Activated T-helper 17 cell treated with anti-CD3 and anti-CD28 coated beads, Interleukin-2, amount 50 U/mL, for 72 hours (primary cell): Measurements from ENCODE around the gene DPP6. TPM values are rescaled to one million over a fixed set of nuclear protein-coding genes. Genes with fewer than 3 reads are reported as not detected.

Experiments used
- ATAC-seq: fragments of 150-1000 bp; cut with Tn5 transposase; replicated peaks from 2 replicates; pipeline ENCODE4 v1.10.0; 2021; ENCODE audit warnings: mild to moderate bottlenecking, moderate library complexity
- H3K27ac Mint-ChIP-seq: one replicate; pipeline ENCODE4 v1.8.0; 2022; ENCODE audit warnings: mixed read lengths
- H3K27me3 Mint-ChIP-seq: one replicate; pipeline ENCODE4 v1.8.0; 2022; ENCODE audit warnings: mixed read lengths
- H3K36me3 Mint-ChIP-seq: one replicate; pipeline ENCODE4 v1.8.0; 2022; ENCODE audit warnings: low read depth, mild to moderate bottlenecking, mixed read lengths
- H3K4me1 Mint-ChIP-seq: one replicate; pipeline ENCODE4 v1.8.0; 2022; ENCODE audit warnings: mixed read lengths
- H3K4me3 Mint-ChIP-seq: one replicate; pipeline ENCODE4 v1.8.0; 2022; ENCODE audit warnings: mild to moderate bottlenecking, mixed read lengths
- H3K9me3 Mint-ChIP-seq: one replicate; pipeline ENCODE4 v1.8.0; 2022; ENCODE audit warnings: mixed read lengths
- total RNA-seq, 2 donors: library from RNA; stranded (reverse); gene quantifications; one replicate each; pipeline ENCODE4 v1.2.3, GENCODE V29; 2022

DPP6 gene
- total RNA-seq, 2 donors from 2014 or later, result not detected

DNA sequence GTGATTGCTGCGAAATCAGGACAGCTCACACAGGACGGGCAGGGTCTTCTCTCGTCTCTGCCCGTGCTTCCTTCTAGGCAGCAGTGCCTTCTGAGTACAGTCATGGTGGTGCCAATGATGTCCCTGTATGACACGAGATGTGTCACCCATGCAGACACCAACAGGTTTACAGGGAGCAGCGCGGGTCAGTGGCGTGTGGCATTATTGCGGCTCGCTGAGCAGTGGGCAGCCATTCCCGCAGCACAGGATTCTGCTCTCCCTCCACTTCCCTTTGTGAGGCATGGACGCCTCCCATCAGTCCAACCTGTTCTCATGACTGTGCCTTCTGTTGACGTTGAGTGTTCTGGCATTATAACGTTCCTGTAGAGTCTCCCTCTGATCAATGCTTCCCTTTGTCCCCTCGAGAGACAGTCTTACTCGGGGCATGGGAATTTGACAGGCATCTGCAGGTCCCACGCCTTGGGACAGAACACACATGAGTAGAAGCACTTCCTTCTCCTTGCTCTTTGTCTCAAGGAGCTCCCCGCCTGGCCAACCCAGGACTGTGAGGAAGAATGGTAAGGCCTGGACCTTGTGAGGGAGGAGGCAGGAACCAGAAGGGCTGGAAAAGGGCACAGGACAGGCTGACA is 731.2 kb downstream of the DPP6 start:
- H3K4me1 Mint-ChIP-seq, result no peaks in the 10 kb centered on the region
- peaks cover 3% of the 10 kb centered on the region for H3K27me3 Mint-ChIP-seq
- H3K36me3 Mint-ChIP-seq, result no peaks in the 10 kb centered on the region
- ATAC-seq, result no peak
- H3K27ac Mint-ChIP-seq, result no peak overlapping the region
- no peak overlapping the region for H3K4me3 Mint-ChIP-seq
- H3K9me3 Mint-ChIP-seq, result peaks cover 14% of the 10 kb centered on the region

DNA sequence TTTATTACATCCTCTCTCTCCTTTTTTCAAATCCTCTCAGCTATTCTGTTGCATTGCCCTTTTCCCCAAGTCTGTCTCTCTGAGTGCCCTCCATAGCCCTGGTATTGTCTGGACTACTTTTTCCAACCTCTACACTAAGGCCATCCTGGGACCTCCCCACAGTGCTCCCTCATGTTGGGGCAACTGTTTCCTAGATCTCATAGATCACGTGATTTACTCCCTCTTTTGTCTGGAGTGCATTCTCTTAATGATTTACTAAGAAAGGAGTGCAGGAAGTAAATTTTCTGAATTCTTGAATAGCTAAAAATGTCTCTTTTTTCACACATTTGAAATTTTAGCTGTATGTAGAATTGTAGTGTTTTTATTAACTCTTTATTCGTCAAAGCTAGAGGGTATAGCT is 733.7 kb downstream of the DPP6 start:
- no peak for ATAC-seq
- H3K4me3 Mint-ChIP-seq, result no peak overlapping the region
- H3K4me1 Mint-ChIP-seq, result no peaks in the 10 kb centered on the region

DNA sequence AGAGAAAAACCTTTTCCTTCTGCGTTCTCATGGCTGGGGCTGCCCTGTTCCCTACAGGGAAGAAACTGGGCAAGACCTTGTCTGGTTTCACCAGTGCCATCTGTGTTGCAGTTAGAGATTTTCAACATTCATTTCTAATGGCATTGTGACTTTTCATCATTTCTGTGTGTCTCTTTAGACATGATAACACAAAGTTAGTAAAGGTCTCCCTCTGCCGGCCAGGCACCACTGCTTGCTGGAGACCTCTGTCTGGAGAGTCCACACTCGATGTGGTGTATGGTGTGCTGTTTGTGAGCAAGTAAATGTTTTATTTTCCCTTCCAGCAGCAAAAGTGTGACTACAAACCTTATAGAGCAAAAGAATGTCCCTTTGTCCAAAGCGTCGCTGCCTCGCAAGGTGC is 737.2 kb downstream of the DPP6 start:
- Mint-ChIP-seq H3K9me3 (peaks cover 10% of the 10 kb centered on the region), H3K27ac (no peak overlapping the region), H3K36me3 (no peaks in the 10 kb centered on the region), H3K27me3 (peaks cover 16% of the 10 kb centered on the region), H3K4me1 (no peaks in the 10 kb centered on the region), H3K4me3 (no peak overlapping the region)
- no peak for ATAC-seq

More for the DNA sequence above, 733.7 kb downstream of the DPP6 start:
- peaks cover 7% of the 10 kb centered on the region for H3K27me3 Mint-ChIP-seq
- H3K9me3 Mint-ChIP-seq, result peaks cover 10% of the 10 kb centered on the region
- H3K36me3 Mint-ChIP-seq, result no peaks in the 10 kb centered on the region
- H3K27ac Mint-ChIP-seq, result no peak overlapping the region

DNA sequence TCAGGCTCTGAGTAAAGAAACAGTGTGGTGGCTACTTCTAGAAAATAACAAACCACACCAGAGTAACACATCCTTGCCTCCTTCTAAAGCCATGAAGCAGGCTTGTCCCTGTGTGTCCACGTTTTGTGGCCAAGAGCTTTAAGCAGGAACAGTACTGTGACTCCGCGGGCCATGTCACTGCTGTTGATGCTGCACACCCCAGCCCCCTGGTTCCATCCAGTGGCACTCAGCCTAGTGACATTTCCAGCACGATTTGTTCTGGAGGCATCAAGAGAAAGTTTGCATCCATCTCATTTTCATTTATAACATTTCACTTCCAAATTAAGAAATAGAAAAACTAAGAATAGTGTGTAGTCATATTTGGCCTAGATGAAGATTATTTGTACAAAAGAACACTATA is 739.4 kb downstream of the DPP6 start:
- Mint-ChIP-seq H3K27ac (no peak overlapping the region), H3K9me3 (no peaks in the 10 kb centered on the region), H3K27me3 (peaks cover 20% of the 10 kb centered on the region), H3K36me3 (no peaks in the 10 kb centered on the region), H3K4me1 (no peaks in the 10 kb centered on the region), H3K4me3 (no peak overlapping the region)
- ATAC-seq, result no peak

DNA sequence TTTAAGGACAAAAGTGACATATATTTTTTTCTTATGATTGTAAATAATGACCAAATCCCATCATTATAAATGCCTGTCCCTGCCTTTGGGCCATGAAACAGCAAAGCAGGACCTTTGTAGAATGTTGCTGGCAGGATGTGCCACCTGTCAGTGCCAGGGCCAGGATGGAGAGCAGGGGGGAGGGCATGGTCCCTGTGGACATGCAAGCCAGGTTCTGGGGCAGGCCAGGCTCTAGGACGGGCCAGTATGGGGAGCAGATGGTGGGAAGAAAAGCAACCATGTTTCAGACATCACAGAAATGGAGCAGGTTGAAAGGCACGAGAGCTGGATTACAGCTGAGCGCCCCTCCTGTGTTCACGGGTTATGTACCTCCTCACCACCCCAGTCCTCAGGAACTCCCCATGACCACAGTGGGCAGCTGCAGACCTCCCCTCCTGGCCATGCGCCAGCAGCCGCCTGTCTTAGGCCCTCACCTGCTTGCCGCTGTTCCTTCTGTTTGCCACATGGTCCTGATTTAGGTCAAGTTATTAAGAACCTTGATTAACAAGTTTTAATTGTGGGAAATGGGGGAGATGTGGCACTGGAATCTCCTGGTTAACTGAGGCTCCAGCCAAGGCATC is 740.3 kb downstream of the DPP6 start:
- Mint-ChIP-seq H3K4me1 (no peaks in the 10 kb centered on the region), H3K27ac (no peak overlapping the region), H3K36me3 (no peaks in the 10 kb centered on the region), H3K27me3 (peaks cover 20% of the 10 kb centered on the region), H3K9me3 (no peaks in the 10 kb centered on the region), H3K4me3 (no peak overlapping the region)
- ATAC-seq, result no peak

DNA sequence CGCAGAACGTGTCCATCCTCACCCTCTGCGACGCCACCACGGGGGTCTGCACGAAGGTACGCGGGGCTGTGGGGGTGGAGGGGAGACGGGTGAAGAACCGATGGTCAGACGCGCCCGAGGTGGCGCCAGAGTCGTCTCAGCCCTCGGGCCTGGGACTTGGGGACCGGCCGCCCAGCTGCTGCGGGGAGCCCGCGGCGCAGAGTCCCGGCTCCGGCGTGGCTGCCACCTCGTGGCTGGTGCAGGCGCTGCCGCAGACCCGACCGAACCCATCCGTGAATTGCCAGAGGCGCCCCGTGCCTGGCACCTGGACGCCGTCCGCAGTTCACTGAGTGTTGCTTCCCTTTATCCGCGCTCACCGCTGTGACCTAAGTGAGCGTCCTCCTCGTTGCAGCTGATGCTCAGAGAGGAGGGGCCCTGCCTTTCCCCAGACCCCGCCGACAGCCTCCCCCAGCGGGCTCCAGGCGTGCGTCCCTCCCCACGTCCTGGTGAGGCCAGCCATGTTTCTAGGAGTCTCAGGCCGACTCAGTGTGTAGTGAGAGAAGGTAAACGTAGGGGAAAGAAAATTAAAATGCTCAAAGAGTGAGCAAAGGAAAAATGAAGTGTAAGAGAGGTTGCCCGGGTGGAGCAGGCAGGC is 742.1 kb downstream of the DPP6 start:
- no peaks in the 10 kb centered on the region for H3K9me3 Mint-ChIP-seq
- H3K36me3 Mint-ChIP-seq, result no peaks in the 10 kb centered on the region
- H3K4me3 Mint-ChIP-seq, result no peak overlapping the region
- H3K27me3 Mint-ChIP-seq, result peaks cover 17% of the 10 kb centered on the region
- no peaks in the 10 kb centered on the region for H3K4me1 Mint-ChIP-seq
- ATAC-seq, result no peak
- H3K27ac Mint-ChIP-seq, result no peak overlapping the region

DNA sequence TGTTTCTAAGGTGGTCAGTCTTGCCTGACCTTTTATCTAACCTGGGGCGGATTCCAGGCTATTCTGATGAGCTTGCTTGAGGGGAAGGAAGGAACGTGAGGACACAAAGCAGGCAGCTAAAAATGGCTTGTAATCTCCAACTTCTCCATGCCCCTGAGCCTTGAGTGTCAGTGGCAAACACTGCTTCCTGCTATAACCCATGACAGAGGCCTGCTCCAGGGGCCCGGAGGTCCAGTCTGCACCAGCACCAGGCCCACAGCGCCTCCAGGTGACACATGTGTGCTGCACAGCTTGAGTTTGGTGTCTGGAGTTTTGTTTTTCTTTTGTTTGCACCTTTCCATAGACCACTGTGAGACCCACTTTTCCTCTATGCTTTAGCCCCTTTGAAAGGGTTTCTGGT is 742.8 kb downstream of the DPP6 start:
- no peak for ATAC-seq
- no peaks in the 10 kb centered on the region for H3K9me3 Mint-ChIP-seq
- no peaks in the 10 kb centered on the region for H3K4me1 Mint-ChIP-seq
- no peak overlapping the region for H3K27ac Mint-ChIP-seq
- H3K36me3 Mint-ChIP-seq, result no peaks in the 10 kb centered on the region
- H3K27me3 Mint-ChIP-seq, result peaks cover 17% of the 10 kb centered on the region
- no peak overlapping the region for H3K4me3 Mint-ChIP-seq

DNA sequence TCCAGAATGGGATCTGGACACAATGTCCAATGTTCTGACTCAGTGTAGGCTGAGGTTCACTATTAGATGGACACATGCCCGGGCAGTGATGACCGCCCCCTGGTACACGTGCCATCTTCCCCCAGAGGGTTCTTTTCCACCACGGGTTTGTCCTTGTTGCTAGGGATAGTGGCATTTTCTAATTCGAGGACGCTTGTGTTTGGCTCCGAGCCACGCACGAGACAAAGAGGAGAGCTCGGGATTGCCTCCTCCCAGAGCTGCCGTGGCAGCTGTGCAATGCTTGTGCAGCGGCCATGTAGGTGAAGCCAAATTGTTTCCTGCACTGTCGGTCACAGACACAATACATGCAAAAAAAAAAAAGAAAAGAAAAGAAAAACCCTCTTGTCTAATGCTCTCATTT is 743.2 kb downstream of the DPP6 start:
- peaks cover 17% of the 10 kb centered on the region for H3K27me3 Mint-ChIP-seq
- no peaks in the 10 kb centered on the region for H3K4me1 Mint-ChIP-seq
- no peak overlapping the region for H3K4me3 Mint-ChIP-seq
- H3K36me3 Mint-ChIP-seq, result no peaks in the 10 kb centered on the region
- no peaks in the 10 kb centered on the region for H3K9me3 Mint-ChIP-seq
- no peak overlapping the region for H3K27ac Mint-ChIP-seq
- ATAC-seq, result no peak

DNA sequence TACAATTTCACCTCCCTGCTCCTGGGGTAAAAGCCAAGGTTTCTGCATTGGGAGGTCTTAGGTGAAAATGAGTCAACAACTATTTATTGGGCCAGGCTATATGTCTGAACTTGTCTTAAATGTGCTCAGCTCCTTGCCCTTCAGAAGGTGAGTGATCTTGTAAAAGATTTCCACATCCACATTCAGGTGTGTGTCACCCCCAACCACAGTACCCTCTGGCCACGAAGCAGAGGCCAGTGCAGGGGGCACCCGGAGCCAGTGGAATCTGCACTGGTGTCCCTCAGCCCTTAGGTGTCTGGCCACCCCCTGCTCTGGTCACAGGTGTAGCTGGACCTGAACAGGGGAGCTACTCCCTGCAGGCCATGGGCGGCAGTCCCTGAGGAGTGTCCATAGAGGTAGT is 752.3 kb downstream of the DPP6 start:
- Mint-ChIP-seq H3K4me3 (no peak overlapping the region), H3K27ac (no peak overlapping the region), H3K4me1 (no peaks in the 10 kb centered on the region), H3K36me3 (no peaks in the 10 kb centered on the region), H3K9me3 (no peaks in the 10 kb centered on the region), H3K27me3 (no peaks in the 10 kb centered on the region)
- no peak for ATAC-seq

DNA sequence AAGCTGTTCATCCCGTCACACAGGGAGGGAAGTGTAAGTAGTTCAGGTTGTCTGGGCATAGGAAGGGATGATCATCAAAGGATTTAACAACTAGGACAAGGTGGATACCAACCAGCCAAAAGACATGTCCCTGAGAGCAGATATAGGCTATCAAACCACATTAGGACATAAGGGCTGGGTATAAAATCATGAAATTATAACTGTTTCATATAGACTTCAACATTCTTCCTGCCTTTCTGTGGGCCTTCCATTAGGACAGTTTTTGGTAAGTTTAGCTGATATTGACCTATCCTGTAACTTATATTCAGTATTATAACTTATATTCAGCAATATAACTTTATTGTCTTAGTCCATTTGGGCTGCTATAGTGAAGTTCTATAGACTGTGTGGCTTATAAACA is 759.8 kb downstream of the DPP6 start:
- peaks cover 7% of the 10 kb centered on the region for H3K27me3 Mint-ChIP-seq
- H3K27ac Mint-ChIP-seq, result no peak overlapping the region
- peaks cover 13% of the 10 kb centered on the region for H3K9me3 Mint-ChIP-seq
- H3K4me3 Mint-ChIP-seq, result no peak overlapping the region
- ATAC-seq, result no peak
- no peaks in the 10 kb centered on the region for H3K4me1 Mint-ChIP-seq
- no peaks in the 10 kb centered on the region for H3K36me3 Mint-ChIP-seq

DNA sequence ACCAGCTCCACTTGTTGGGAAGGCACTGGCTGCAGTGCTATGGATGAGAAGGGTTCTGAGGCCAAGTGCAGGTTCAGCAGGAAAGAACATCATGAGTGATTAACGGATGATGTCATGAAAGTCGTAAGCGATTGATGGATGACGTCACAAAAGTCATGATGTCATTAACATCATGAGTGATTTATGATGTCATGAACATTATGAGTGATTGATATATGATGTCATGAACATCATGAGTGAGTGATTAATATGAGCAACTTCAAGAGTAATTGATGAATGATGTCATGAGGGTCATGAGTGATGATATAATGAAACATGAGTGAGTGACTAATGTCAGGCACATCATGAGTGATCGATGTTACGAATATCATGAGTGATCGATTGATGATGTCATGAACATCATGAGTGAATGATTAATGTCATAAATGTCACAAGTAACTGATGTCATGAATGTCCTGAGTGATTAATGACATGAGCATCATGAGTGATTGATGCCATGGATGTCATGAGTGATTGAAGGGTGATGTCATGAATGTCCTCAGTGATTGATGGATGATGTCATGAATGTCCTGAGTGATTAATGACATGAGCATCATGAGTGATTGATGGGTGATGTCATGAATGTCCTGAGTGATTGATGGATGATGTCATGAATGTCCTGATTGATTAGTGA is 765.2 kb downstream of the DPP6 start:
- Mint-ChIP-seq H3K36me3 (no peaks in the 10 kb centered on the region), H3K4me1 (no peaks in the 10 kb centered on the region), H3K27me3 (peaks cover 11% of the 10 kb centered on the region), H3K4me3 (no peak overlapping the region), H3K9me3 (peaks cover 9% of the 10 kb centered on the region), H3K27ac (no peak overlapping the region)
- no peak for ATAC-seq

DNA sequence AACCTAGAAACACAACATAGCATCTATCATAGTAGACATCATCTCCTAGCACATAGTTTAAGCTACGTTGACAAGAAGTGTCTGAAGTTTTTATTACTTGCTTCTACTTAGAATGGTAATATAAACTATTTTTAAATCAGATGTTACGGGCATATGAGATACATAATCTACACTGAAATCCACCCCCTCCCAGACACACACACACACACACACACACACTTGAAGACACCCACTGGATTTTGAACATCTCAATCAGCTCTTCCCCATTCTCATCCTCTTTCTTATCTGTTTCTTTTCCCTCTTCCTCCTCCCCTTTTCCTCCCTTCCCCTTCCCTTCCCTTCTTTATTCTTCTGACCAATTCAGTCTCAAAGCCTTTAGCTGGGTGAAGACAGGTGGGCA is 774.8 kb downstream of the DPP6 start:
- Mint-ChIP-seq H3K9me3 (peaks cover 3% of the 10 kb centered on the region), H3K27ac (no peak overlapping the region), H3K4me3 (no peak overlapping the region), H3K36me3 (no peaks in the 10 kb centered on the region), H3K27me3 (peaks cover 26% of the 10 kb centered on the region), H3K4me1 (no peaks in the 10 kb centered on the region)
- no peak for ATAC-seq

DNA sequence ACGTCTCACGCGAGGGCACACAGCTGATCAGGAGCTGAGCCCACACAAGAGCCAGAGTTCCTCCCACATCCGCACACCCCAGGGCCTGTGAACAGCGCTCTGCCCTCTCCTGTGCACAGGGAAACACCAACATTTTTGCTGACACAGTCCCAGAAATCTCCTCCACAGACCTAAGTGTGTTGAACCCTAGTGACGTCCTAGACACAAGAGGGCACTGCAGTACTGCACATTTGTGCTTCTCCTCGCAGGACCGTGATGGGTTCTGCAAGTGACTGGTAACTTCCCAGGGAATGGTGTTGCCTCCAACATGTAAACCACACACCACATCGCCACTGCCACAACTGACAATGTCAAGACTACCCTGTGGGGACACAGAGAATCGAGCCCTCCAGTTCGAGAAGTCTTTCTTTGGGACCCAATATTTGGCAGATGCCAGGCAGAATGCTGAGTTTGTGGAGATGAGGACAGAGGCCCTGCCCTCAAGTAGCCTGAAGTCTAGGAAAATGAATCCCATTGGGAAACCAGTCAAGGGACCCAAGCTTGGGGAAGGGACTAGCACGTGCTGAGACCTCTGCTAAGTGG is 780.5 kb downstream of the DPP6 start:
- H3K36me3 Mint-ChIP-seq, result no peaks in the 10 kb centered on the region
- ATAC-seq, result no peak
- peaks cover 6% of the 10 kb centered on the region for H3K27me3 Mint-ChIP-seq
- no peaks in the 10 kb centered on the region for H3K9me3 Mint-ChIP-seq
- H3K27ac Mint-ChIP-seq, result no peak overlapping the region
- no peak overlapping the region for H3K4me3 Mint-ChIP-seq
- H3K4me1 Mint-ChIP-seq, result no peaks in the 10 kb centered on the region

DNA sequence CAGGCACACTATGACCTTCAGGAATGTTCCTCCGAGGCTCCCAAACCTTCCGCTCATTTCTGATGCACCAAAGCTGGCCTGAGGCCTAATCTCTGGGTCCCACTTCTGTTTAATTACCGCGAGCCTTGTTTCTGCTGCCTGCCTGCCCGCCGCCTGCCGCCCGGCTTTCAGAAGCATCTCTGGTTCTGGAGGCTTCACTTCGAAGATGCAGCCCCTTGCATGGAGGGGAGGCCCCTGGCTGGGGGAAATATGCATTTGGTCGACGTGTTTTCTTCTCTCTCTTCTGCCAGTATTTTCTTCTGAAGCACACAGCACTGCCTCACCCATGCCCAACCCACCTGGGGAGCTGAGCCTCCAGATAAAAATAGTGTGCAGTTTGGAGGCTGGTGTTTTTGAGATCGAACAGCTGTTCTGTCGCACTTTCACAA is 783.8 kb downstream of the DPP6 start:
- ATAC-seq, result no peak

More for the DNA sequence above, 783.8 kb downstream of the DPP6 start:
- H3K4me3 Mint-ChIP-seq, result no peak overlapping the region
- no peaks in the 10 kb centered on the region for H3K9me3 Mint-ChIP-seq
- no peaks in the 10 kb centered on the region for H3K36me3 Mint-ChIP-seq
- H3K4me1 Mint-ChIP-seq, result no peaks in the 10 kb centered on the region
- no peak overlapping the region for H3K27ac Mint-ChIP-seq
- H3K27me3 Mint-ChIP-seq, result peaks cover 6% of the 10 kb centered on the region
